Measurements from ENCODE around the gene A2ML1.
"Not testable (repeated sequence)": the region's sequence is repeated elsewhere in the genome, so short reads cannot be mapped to it uniquely, and the experiment has no call there.

A2ML1 gene

DNA sequence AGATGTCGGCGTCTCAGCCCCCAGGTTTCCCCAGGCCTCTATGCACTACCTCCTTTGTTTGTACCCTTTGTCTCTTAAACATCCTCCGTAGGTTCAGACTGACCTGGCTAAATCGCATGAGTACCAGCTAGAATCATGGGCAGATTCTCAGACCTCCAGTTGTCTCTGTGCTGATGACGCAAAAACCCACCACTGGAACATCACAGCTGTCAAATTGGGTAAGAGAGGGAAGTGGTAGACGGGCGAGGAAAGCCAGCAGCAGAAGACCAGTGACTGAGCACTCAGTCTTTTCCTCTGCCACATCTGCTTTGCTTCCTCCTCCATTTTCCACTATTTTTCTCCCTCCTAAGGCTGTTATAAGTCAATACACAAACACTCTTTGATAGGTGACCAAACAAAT lies 29.7 kb downstream of the A2ML1 start:
- DNase-seq (ENCODE audit: low read depth in 3 of 3), result no peak

DNA sequence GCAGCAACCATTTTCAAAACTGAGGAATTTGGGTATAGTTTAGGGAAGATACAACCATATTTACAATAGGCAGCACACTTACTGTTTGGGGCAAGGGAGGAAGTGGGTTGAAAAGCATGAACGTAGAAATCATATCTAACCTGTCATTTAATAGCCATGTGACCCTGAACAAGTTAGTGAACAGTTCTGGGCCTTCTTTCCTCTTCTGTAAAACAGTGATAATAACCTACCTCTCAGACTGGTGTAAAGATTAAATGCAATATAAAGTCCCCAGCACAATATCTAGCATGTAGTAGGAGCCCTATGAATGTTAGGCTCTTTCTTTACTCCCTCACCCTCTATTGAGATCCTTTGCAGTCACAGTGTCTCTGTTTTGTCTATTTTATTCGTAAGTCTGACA lies 33.5 kb downstream of the A2ML1 start:
- no peak for DNase-seq (ENCODE audit: low read depth in 3 of 3)

DNA sequence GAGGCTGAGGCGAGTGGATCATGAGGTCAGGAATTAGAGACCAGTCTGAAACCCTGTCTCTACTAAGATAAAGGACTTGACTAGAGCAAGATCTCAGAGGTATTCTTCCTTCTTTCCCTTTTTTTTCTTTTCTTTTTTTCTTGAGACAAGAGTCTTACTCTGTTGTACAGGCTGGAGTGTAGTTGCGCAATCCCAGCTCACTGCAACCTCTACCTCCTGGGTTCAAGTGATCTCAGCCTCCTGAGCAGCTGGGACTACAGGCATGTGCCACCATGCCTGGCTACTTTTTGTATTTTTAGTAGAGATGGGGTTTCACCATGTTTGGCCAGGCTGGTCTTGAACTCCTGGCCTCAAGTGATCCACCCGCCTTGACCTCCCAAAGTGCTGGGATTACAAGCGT lies 37.0 kb downstream of the A2ML1 start:
- DNase-seq (ENCODE audit: low read depth in 3 of 3), result not testable (repeated sequence)

DNA sequence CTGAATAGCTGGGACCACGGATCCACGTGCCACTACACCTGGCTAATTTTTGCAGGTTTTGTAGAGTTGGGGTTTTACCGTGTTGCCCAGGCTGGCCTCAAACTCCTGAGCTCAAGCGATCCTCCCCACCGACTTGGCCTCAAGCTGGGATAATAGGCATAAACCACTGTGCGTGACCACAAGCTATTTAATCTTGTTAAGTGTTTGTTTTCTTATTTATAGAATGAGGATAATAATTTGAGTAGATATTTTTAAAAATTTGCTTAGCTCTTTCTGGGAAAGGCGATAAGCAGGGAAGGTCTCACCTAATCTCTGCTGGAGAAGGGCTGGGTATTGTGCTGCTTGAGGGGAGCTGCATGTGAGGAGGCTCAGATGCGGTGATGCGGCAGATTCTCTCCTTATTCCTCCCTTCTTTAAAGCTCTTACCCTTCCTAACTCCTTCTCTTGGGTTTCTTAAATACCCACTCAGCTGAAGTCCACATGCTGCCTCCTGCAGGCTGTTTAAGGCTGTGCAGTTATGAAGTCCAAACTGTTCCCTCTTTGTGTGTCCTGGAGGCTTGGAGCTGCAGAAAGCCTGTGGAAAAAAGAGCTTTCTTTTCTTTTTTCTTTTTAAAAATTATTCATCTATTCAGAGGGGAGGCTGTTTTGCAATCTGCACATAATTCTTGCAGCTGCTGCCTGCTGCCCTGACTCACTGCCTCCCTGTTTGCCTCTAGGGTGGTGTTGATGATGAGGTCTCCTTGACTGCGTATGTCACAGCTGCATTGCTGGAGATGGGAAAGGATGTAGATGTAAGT lies 37.9 kb downstream of the A2ML1 start:
- DNase-seq (ENCODE audit: low read depth in 3 of 3), result peak in 1 of 3 experiments; percentile 20

DNA sequence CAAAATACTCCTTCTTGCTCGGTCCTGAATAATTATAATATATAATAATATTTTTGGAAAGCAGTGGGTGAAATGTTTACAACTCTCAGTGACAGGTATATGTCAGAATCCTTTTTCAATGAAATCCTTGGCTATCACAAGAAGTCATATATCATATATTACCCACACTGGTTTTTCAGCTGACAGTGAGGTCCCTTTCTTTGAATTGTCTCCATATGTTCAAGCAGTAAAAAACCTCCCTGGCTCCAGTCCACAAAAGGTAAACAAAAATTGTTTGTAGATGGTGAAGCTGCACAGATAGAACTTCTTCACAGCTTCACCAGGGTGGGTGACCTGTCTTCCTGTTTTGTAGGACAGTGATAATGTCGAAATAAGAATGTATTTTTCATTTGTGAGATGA lies 44.0 kb downstream of the A2ML1 start:
- no peak for DNase-seq (ENCODE audit: low read depth in 3 of 3)

DNA sequence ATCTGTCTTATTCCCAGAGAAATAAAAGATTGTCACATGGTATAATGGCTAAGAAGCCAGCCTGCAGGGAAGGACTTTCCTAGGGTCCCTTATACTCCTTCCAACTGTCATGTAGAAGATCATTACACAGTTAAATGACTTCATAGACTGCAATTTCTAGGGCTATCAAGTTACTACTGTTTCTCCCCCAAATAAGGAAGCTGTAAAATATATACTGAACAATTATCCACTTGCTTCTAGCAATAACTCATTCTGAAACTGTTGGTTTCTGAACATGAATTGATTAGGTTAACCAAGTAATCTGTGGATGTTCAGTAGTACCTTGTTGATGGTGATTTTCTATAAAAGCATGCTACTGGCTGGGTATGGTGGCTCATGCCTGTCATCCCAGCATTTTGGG lies 44.6 kb downstream of the A2ML1 start:
- no peak for DNase-seq (ENCODE audit: low read depth in 3 of 3)

DNA sequence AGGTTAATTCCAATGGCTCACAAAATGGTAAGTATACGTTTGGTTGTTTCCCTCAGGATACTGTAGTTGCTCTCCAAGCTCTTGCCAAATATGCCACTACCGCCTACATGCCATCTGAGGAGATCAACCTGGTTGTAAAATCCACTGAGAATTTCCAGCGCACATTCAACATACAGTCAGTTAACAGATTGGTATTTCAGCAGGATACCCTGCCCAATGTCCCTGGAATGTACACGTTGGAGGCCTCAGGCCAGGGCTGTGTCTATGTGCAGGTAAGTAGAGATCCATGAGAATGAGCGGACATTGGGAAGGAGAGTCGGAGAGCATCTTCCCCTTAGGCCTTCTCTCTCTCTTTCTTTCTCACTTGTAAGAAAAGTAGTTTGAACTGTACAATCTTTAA lies 45.4 kb downstream of the A2ML1 start:
- no peak for DNase-seq (ENCODE audit: low read depth in 3 of 3)

DNA sequence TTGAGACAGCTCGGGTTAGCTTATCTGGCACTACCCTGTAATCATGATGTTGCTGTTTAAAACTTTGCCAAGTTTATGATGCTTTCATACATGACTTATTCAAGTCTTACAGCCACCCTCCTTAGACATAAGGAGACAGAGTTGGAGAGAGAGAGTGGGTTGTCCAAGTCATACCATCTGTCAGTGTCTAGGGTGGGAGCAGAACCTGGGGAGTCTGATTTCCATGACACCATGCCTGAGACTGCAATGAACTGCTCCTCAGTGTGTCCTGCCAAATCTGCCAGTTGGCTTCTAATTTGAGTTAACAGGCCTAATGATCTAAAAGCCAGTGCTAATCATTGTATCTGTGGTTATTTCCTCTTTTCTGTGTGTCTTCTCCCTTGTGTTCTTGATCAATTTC lies 48.2 kb downstream of the A2ML1 start:
- DNase-seq (ENCODE audit: low read depth in 3 of 3), result no peak

DNA sequence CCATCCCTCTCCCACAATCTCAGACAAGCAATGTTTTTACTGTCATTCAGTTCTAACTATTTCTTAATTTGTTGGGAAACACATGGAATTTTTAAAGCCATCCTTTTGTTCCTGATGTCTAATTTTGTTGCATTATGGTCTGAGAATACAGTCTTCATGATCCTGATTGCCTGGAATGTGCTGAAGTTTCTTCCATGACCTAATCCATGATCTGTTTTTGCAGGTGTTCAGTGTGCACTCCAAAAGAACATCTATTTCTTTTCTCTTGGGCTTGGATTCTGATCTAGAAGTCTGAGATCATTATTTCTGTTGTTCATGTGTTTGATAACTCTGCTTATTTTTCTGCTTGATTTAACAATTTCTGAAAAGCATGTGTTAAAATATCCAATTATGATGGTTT lies 48.6 kb downstream of the A2ML1 start:
- no peak for DNase-seq (ENCODE audit: low read depth in 3 of 3)

DNA sequence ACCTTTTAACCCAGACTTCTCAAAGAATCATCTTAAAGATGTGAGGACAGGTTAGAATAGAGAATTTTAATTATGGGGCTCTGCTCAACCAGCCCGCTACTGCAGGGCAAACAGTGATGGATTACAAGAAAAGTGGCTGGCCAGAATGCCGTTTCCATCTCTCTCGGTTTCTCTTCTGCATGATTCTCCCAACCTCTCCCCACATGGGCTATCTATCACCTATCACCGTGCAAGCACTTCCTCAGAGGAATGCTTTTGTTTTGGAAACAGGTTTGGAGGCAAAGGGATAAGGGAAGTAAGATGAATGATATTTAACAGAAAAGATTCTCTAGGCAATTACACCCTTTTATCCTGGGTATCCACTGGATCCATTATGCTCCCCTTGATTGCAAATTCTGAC lies 54.5 kb downstream of the A2ML1 start:
- no peak for DNase-seq (ENCODE audit: low read depth in 3 of 3)

DNA sequence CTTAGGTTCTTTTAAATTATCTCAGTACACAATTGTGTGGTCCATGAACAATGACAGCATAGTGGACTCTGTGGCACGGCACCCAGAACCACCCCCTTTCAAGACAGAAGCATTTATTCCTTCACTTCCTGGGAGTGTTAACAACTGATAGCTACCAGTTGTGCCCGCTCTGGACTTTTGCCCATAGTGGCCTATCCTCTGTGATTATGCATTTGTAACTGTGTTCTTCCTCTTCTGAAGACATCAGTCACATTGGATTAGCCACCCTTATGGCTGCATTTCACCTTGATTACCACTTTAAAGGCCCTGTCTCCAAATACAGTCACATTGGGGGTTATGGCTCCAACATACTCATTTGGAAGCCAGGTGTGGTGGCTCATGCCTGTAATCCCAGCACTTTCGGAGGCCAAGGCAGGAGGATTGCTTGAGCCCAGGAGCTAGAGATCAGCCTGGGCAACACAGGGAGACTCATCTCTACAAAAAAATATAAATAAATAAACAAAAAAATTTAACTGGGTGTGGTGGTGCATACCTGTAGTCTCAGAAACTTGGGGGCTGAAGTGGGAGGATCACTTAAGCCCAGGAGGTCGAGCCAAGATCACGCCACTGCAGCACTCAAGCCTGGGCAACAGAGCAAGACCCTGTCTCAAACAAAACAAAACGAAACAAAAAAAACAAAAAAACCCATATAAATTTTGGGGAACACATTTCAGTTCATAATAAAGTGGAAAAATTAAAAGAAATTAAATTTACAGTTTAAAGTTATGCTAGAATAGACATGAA lies 64.3 kb downstream of the A2ML1 start:
- DNase-seq (ENCODE audit: low read depth in 3 of 3), result no peak

DNA sequence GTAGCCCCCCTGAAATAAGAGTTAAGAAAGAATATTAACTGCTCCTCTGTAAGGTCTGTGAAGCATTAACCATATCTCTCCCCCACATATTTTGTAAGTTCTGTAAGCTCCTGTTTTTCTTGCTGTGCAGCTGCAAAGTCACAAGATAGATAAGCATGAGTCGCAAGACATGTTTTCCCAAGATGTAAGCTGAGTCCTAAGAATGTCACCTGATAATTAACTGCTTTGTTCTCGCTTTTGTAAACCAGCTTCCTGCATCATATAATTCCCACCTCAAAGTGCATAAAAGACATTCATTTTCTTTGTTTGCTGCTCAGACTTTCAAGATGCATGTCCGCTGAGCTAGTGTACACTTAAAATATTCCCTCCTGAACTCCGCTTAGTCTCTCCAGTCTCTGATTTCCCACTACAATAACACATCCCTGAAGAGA lies 64.9 kb downstream of the A2ML1 start:
- no peak for DNase-seq (ENCODE audit: low read depth in 3 of 3)

DNA sequence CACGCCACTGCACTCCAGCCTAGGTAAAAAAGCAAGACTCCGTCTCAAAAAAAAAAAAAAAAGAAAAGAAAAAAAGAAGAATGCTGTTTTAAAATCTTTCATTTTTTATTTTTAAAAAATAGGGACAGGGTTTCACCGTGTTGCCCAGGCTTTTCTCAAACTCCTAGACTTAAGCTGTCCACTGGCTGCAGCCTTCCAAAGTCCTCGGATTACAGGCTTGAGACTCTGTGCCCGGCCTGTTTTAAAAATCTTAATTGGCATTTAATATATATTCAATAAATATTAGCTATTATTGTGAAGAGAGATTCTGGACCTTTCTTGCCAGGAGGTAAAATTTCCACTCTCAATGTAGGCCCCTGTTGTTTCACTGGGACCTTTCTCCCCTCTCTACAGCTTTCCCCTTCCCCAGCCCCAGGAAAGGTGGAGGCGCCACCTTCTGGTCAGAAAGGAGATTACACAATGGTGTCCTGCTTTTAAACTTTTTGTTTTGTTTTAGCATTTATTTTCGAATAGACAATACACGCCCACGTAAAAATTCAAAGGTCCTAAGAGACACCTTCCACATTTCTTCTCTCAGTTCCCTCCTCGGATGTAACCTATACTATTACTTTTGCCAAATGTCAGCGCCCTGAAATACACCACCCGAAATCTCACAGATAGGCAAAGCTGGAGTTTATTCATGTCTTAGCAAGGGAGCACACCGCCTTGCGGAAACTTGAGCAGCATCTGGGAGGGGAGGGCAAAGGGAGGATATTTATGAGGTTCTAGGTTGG lies 68.1 kb downstream of the A2ML1 start:
- DNase-seq (ENCODE audit: low read depth in 3 of 3), result peak in 2 of 3 experiments; percentile 14 to 49

DNA sequence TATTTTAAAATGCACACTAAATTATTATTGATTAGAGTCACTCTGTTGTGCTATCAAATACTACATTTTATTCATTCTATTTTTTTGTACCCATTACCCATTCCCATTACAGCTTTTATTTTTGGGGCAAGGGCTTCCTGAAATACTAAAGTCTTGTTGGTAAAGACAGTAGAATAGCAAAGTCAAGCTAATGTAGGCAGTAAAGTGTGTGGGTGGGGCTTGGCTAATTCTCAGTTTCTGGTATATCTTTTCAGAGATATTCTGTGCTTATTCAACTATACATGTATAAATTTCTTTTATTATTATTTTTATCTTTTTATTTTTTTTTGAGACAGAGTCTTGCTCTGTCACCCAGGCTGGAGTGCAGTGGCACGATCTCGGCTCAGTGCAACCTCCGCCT lies 69.6 kb downstream of the A2ML1 start:
- no peak for DNase-seq (ENCODE audit: low read depth in 3 of 3)

DNA sequence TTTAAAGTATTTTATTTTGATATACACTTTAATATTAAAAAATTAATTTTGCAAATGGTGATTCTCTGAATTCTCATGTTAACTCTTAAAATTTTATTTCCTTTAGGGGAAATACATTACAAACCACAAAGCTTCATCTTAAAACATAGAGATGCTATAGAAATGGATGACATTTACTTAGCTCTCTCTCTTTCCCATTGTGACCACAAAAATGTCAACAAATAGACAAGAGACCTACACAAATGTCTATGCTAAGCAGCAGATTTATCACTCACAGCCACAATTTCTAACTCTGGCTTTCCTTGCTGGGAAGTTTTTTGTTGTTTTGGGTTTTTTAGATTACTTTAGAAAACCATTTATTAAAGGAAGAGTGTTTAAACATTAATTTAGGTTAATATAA lies 72.0 kb downstream of the A2ML1 start:
- no peak for DNase-seq (ENCODE audit: low read depth in 3 of 3)

DNA sequence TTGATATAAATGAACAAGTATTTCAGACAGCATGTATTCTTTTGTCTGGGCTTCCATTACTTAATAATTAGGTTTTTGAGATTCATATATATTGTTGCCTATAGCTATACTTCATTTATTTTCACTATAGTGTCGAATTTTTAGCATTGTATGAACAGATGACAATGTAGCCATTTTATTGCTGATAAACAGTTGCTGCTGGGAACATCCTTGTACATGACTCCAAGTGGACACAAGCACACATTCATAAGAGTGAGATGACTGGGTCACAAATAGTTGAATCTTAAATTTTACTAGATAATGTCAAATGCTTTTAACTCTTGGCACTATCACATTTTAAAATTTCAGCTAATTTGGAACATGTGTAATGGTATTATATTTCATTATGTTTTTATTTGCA lies 72.6 kb downstream of the A2ML1 start:
- DNase-seq (ENCODE audit: low read depth in 3 of 3), result no peak

DNA sequence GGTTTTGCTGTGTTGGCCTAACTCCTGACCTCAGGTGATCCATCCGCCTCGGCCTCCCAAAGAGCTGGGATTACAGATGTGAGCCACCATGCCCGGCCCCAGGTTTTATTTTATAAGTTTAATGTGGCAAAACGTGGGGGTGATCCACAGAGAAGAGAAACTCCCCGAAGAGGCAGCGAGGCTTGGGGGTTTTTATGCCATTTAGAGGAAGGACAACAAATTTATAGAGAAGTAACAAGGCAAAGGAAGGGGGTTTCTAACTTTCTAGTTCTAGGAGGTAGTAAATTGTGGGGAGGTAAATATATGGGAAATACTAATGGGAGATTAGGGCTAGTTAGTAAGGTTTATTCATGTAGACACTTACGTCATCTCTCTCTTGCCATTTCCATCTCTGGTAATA lies 74.7 kb downstream of the A2ML1 start:
- DNase-seq (ENCODE audit: low read depth in 3 of 3), result no peak

DNA sequence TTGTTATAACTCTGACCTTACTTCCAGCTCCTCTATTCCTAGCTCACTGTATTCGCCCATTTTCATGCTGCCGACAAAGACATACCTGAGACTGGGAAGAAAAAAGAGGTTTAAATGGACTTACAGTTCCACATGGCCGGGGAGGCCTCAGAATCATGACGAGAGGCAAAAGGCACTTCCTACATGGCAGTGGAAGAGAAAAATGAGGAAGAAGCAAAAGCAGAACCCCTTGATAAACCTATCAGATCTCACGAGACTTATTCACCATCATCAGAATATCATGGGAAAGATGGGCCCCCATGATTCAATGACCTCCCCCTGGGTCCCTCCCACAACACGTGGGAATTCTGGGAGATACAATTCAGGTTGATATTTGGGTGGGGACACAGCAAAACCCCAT lies 77.4 kb downstream of the A2ML1 start:
- DNase-seq (ENCODE audit: low read depth in 3 of 3), result no peak

DNA sequence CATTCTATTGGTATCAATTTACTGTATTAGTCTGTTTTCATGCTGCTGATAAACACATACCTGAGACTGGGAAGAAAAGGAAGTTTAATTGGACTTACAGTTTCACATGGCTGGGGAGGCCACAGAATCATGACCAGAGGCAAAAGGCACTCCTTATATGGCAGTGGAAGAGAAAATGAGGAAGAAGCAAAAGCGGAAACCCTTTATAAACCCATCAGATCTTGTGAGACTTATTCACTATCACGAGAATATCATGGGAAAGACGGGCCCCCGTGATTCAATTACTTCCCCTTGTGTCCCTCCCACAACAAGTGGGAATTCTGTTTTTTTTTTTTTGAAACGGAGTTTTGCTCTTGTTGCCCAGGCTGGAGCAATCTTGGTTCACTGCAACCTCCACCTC lies 80.3 kb downstream of the A2ML1 start:
- DNase-seq (ENCODE audit: low read depth in 3 of 3), result not testable (repeated sequence)

DNA sequence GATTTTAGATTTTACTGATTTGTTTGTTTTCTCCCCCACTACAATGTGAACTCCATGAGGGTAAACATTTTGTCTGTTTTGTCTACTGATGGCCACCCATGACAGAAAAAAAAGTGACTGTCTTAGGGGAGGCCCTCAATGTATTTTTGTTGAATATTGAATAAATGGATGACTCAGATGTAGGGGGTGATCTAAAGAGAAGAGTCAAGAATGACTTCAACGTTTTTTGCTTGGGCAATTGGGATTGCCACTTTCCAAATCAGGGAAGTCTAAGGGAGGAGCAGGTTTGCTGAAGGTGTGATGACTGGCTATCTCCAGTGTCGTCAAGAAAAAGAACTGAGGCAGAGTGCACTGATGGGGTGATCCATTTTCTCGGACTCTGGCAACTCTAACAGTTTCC lies 81.2 kb downstream of the A2ML1 start:
- DNase-seq (ENCODE audit: low read depth in 3 of 3), result no peak

DNA sequence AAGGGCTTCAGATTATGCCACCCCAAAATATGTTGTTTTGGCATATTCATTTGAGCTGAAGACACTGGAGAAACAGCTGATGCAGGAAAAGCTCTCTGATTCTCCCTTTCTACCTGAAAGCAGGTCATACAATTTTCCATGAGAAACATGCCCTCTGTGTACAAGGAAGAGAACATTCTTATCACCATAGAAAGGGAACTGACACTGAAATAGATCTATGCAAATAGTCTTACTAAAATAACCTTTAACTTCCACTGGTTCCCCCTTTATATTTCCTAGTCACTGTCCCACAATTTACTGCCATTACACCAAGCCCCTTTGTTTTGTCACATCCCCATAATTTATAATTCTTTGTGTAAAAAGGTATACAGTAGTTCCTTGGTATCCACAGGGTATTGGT lies 82.2 kb downstream of the A2ML1 start:
- no peak for DNase-seq (ENCODE audit: low read depth in 3 of 3)

DNA sequence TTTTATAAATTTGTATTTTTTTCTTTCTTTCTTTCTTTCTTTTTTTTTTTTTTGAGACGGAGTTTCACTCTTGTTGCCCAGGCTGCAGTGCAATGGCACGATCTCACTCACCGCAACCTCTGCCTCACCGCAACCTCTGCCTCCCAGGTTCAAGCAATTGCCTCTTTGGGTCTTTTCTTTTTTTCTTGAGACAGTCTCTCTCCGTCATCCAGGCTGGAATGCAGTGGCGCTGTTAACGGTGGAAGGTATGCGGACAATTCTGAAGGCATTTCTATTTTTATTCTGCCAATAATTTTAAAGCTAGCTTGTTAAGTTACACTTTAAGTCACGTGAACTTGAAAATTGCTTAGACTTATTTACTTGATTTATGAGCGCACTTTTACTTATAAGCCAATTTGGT lies 83.1 kb downstream of the A2ML1 start:
- no peak for DNase-seq (ENCODE audit: low read depth in 3 of 3)

All from stimulated activated CD4-positive, alpha-beta T cell treated with anti-CD3 and anti-CD28 coated beads, TNF-alpha, amount 100 ng/mL, for 24 hours (primary cell).